ENCODE measurements around the gene RIC1. TPM values are rescaled to one million over a fixed set of nuclear protein-coding genes. Genes with fewer than 3 reads are reported as not detected.
"Not testable (repeated sequence)": the region's sequence is repeated elsewhere in the genome, so short reads cannot be mapped to it uniquely, and the experiment has no call there.

RIC1 gene
- total RNA-seq, 1 experiment from 2014 or later: 23.1 TPM

- BruUV-seq (replicated peaks): no TSS peak
- peak; percentile 90 for DNase-seq (ENCODE audit: unreplicated experiment)
- intact Hi-C loops (cut with micrococcal nuclease): loop anchor here (10.0 kb wide), 1 partner anchor 143 kb away; no protein-coding TSS in a partner anchor
- H3K36me3 Mint-ChIP-seq (ENCODE audit: insufficient read depth, unreplicated experiment): no peaks in the 10 kb centered on the region
- H3K4me1 Mint-ChIP-seq (ENCODE audit: insufficient read depth, unreplicated experiment): peaks cover 6% of the 10 kb centered on the region
- CTCF ChIA-PET: interaction anchor here (0.6 to 1.4 kb wide), 9 partner anchors 10 to 1185 kb away, joined by 3 to 8 read pairs (median 3); partner anchors contain the start of gene CD274
- TF ChIP-seq CTCF (IDR thresholded peaks at IDR 0.05; ENCODE audit: unreplicated experiment): no peak
- no peaks in the 10 kb centered on the region for H3K9me3 Mint-ChIP-seq (ENCODE audit: unreplicated experiment)
- H3K4me3 Mint-ChIP-seq (ENCODE audit: unreplicated experiment): no peak overlapping the region
- no peaks in the 10 kb centered on the region for H3K27me3 Mint-ChIP-seq (ENCODE audit: insufficient read depth, unreplicated experiment)
- POLR2A ChIA-PET: interaction anchor here (0.8 to 2.9 kb wide), 8 partner anchors 11 to 184 kb away, joined by 3 to 28 read pairs (median 3); partner anchors contain the start of genes CD274 and PLGRKT
- H3K27ac Mint-ChIP-seq (ENCODE audit: low read depth, unreplicated experiment): no peak overlapping the region
Observed at GRCh38 chr9:5621327-5621726, 7.6 kb upstream of the RIC1 start.

- Mint-ChIP-seq H3K27ac (ENCODE audit: low read depth, unreplicated experiment) (no peak overlapping the region), H3K27me3 (ENCODE audit: insufficient read depth, unreplicated experiment) (no peaks in the 10 kb centered on the region), H3K36me3 (ENCODE audit: insufficient read depth, unreplicated experiment) (no peaks in the 10 kb centered on the region), H3K4me3 (ENCODE audit: unreplicated experiment) (no peak overlapping the region), H3K4me1 (ENCODE audit: insufficient read depth, unreplicated experiment) (peaks cover 6% of the 10 kb centered on the region), H3K9me3 (ENCODE audit: unreplicated experiment) (no peaks in the 10 kb centered on the region)
- peak; percentile 73 for DNase-seq (ENCODE audit: unreplicated experiment)
- intact Hi-C loops (cut with micrococcal nuclease): loop anchor here (10.0 kb wide), 1 partner anchor 143 kb away; no protein-coding TSS in a partner anchor
- no TSS peak for BruUV-seq (replicated peaks)
- CTCF ChIA-PET: interaction anchor here (0.7 to 1.4 kb wide), 10 partner anchors 10 to 1022 kb away, joined by 3 to 8 read pairs (median 3); partner anchors contain the start of gene CD274
- no peak for TF ChIP-seq CTCF (IDR thresholded peaks at IDR 0.05; ENCODE audit: unreplicated experiment)
- POLR2A ChIA-PET: interaction anchor here (0.6 to 2.9 kb wide), 8 partner anchors 10 to 184 kb away, joined by 3 to 28 read pairs (median 4); partner anchors contain the start of genes CD274 and PLGRKT
Observed at GRCh38 chr9:5622016-5622415, 6.9 kb upstream of the RIC1 start.

- Mint-ChIP-seq H3K27ac (ENCODE audit: low read depth, unreplicated experiment) (no peak overlapping the region), H3K9me3 (ENCODE audit: unreplicated experiment) (no peaks in the 10 kb centered on the region), H3K27me3 (ENCODE audit: insufficient read depth, unreplicated experiment) (no peaks in the 10 kb centered on the region), H3K36me3 (ENCODE audit: insufficient read depth, unreplicated experiment) (no peaks in the 10 kb centered on the region), H3K4me3 (ENCODE audit: unreplicated experiment) (no peak overlapping the region), H3K4me1 (ENCODE audit: insufficient read depth, unreplicated experiment) (peaks cover 6% of the 10 kb centered on the region)
- no peak for TF ChIP-seq CTCF (IDR thresholded peaks at IDR 0.05; ENCODE audit: unreplicated experiment)
- ChIA-PET CTCF (interaction anchor here (0.6 to 2.2 kb wide), 2 partner anchors 24 to 163 kb away, joined by 3 to 17 read pairs; no protein-coding TSS in a partner anchor), POLR2A (interaction anchor here (1.2 to 1.7 kb wide), 3 partner anchors 8 to 16 kb away, joined by 5 read pairs; no protein-coding TSS in a partner anchor)
- intact Hi-C loops (cut with micrococcal nuclease): loop anchor here (10.0 kb wide), 1 partner anchor 140 kb away; no protein-coding TSS in a partner anchor
- no peak for DNase-seq (ENCODE audit: unreplicated experiment)
- no TSS peak for BruUV-seq (replicated peaks)
Observed at GRCh38 chr9:5624655-5625054, 4.3 kb upstream of the RIC1 start.

GRCh38 chr9:5626727-5627634 lies 1.9 kb upstream of the RIC1 start:
- Mint-ChIP-seq H3K36me3 (ENCODE audit: insufficient read depth, unreplicated experiment) (no peaks in the 10 kb centered on the region), H3K9me3 (ENCODE audit: unreplicated experiment) (no peaks in the 10 kb centered on the region), H3K27me3 (ENCODE audit: insufficient read depth, unreplicated experiment) (no peaks in the 10 kb centered on the region), H3K4me3 (ENCODE audit: unreplicated experiment) (peak overlapping the region; percentile 88), H3K4me1 (ENCODE audit: insufficient read depth, unreplicated experiment) (peaks cover 3% of the 10 kb centered on the region), H3K27ac (ENCODE audit: low read depth, unreplicated experiment) (peak overlapping the region; percentile 92)
- intact Hi-C loops (cut with micrococcal nuclease): loop anchor here (10.0 kb wide), 1 partner anchor 138 kb away; no protein-coding TSS in a partner anchor
- no TSS peak for BruUV-seq (replicated peaks)
- peak; percentile 81 for DNase-seq (ENCODE audit: unreplicated experiment)
- CTCF ChIA-PET: interaction anchor here (0.5 to 0.9 kb wide), 2 partner anchors 177 to 1025 kb away, joined by 3 to 4 read pairs; partner anchors contain the start of gene CD274
- POLR2A ChIA-PET: interaction anchor here (0.6 to 2.8 kb wide), 13 partner anchors 7 to 885 kb away, joined by 3 to 34 read pairs (median 4); partner anchors contain the start of genes AK3, CD274 and PLGRKT
- TF ChIP-seq CTCF (IDR thresholded peaks at IDR 0.05; ENCODE audit: unreplicated experiment): no peak

- not testable (repeated sequence) for BruUV-seq (replicated peaks); H3K9me3 Mint-ChIP-seq (ENCODE audit: unreplicated experiment); H3K36me3 Mint-ChIP-seq (ENCODE audit: insufficient read depth, unreplicated experiment); DNase-seq (ENCODE audit: unreplicated experiment); H3K27me3 Mint-ChIP-seq (ENCODE audit: insufficient read depth, unreplicated experiment)
- ChIA-PET POLR2A (interaction anchor here (0.7 to 2.8 kb wide), 15 partner anchors 8 to 948 kb away, joined by 3 to 34 read pairs (median 4); partner anchors contain the start of genes AK3, CD274, CDC37L1 and PLGRKT), CTCF (interaction anchor here (0.7 to 1.3 kb wide), 5 partner anchors 21 to 435 kb away, joined by 3 to 4 read pairs (median 4); partner anchors contain the start of gene CD274)
- Mint-ChIP-seq H3K27ac (ENCODE audit: low read depth, unreplicated experiment) (peak overlapping the region; percentile 92), H3K4me3 (ENCODE audit: unreplicated experiment) (peak overlapping the region; percentile 88), H3K4me1 (ENCODE audit: insufficient read depth, unreplicated experiment) (peaks cover 10% of the 10 kb centered on the region)
- intact Hi-C loops (cut with micrococcal nuclease): loop anchor here (10.0 kb wide), 1 partner anchor 137 kb away; no protein-coding TSS in a partner anchor
Observed at GRCh38 chr9:5627686-5628085, 1.2 kb upstream of the RIC1 start.
